ENCODE measurements around the gene OR9I1.

DNA sequence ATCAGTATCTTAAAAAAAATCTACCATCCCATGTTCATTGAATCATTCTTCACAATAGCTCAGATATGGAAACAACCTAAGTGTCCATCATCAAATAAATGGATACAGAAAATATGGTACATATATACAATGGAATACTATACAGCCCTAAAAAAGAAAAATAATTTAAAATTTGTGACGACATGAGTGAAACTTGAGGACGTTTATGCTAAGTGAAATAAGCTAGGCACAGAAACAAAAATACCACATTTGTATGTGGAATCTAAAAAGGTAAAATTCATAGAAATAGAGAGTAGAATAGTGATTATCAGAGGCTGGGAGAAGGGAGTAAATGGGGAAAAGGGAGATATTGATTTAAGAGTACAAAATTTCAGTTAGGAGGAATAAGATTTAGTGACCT lies 38.8 kb downstream of the OR9I1 start:
- no peak for TF ChIP-seq EZH2phosphoT487 (IDR thresholded peaks at IDR 0.05; ENCODE audit: low read depth)
- TF ChIP-seq, protein P1, sequence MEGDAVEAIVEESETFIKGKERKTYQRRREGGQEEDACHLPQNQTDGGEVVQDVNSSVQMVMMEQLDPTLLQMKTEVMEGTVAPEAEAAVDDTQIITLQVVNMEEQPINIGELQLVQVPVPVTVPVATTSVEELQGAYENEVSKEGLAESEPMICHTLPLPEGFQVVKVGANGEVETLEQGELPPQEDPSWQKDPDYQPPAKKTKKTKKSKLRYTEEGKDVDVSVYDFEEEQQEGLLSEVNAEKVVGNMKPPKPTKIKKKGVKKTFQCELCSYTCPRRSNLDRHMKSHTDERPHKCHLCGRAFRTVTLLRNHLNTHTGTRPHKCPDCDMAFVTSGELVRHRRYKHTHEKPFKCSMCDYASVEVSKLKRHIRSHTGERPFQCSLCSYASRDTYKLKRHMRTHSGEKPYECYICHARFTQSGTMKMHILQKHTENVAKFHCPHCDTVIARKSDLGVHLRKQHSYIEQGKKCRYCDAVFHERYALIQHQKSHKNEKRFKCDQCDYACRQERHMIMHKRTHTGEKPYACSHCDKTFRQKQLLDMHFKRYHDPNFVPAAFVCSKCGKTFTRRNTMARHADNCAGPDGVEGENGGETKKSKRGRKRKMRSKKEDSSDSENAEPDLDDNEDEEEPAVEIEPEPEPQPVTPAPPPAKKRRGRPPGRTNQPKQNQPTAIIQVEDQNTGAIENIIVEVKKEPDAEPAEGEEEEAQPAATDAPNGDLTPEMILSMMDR (IDR thresholded peaks at IDR 0.05; ENCODE audit: low read depth, low read length): no peak
